ENCODE results near the gene LYST.

DNA sequence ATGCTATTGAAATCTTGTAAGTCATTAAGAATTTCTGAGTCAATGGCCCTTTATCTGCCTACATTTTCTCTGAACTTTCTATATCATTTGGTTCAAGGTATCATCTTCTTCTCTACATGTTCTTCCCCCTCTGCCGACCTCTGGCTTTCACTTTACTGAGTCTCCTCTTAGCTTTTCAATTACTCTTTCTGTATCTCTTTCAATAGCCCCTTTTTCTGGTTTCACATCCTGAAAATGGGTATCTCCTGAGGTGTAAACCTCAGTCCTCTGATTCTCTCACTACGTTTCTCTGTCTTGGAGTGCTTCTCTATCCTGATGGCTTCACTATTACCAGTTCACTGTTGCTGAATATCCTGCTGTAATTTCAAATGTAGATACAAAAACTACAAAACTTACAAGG, 98.9 kb downstream of the LYST start:
- TF ChIP-seq, protein P1, sequence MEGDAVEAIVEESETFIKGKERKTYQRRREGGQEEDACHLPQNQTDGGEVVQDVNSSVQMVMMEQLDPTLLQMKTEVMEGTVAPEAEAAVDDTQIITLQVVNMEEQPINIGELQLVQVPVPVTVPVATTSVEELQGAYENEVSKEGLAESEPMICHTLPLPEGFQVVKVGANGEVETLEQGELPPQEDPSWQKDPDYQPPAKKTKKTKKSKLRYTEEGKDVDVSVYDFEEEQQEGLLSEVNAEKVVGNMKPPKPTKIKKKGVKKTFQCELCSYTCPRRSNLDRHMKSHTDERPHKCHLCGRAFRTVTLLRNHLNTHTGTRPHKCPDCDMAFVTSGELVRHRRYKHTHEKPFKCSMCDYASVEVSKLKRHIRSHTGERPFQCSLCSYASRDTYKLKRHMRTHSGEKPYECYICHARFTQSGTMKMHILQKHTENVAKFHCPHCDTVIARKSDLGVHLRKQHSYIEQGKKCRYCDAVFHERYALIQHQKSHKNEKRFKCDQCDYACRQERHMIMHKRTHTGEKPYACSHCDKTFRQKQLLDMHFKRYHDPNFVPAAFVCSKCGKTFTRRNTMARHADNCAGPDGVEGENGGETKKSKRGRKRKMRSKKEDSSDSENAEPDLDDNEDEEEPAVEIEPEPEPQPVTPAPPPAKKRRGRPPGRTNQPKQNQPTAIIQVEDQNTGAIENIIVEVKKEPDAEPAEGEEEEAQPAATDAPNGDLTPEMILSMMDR (IDR thresholded peaks at IDR 0.05; ENCODE audit: control extremely low read depth in 1 of 3, insufficient read depth in 1 of 3, low read depth in 1 of 3, low read length in 3 of 3) = no peak
- TF ChIP-seq GABPA (IDR thresholded peaks at IDR 0.05; ENCODE audit: borderline replicate concordance, insufficient read depth, low read length) (no peak), CHD2 (IDR thresholded peaks at IDR 0.05; ENCODE audit: low read length) (no peak)

All from H1 (cell line).